Stimulated activated CD4-positive, alpha-beta T cell treated with anti-CD3 and anti-CD28 coated beads, Interleukin-2, amount 100 ng/mL, for 24 hours (primary cell): ENCODE data around the gene OTUD3.

Experiments used
- DNase-seq, 2 donors: peaks; one replicate each; pipeline ENCODE4 v3.0.0-alpha.2; 2020

Gene OTUD3

DNA sequence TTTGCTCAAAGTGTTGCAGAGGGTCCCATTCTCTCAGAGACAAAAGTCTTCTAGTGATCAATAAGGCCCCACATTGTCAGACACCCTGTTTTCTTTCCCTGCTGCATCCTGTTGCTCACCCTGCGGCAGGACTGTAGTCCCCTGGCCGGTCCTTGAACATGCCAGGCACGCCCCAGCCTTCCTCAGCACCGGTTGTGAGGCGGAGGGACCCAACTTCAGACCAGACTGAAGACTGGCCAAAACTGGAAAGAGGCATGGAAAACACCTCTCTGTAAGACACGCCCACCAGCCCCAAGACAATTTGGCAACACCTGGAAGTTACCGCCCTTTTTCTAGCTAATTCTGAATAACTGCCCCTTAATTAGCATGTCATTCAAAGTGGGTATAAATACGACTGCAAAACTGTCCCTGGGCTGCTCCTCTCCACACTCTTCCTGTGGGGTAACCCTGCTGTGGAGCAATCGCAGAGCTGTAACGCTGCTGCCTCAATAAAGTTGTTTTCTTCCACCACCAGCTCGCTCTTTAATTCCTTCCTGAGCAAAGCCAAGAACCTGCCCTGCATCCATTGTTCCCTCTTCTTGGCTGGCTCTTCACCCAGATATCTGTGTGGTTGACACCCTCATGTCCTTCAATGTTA is 73.5 kb downstream of the OTUD3 start:
- no peak for DNase-seq

DNA sequence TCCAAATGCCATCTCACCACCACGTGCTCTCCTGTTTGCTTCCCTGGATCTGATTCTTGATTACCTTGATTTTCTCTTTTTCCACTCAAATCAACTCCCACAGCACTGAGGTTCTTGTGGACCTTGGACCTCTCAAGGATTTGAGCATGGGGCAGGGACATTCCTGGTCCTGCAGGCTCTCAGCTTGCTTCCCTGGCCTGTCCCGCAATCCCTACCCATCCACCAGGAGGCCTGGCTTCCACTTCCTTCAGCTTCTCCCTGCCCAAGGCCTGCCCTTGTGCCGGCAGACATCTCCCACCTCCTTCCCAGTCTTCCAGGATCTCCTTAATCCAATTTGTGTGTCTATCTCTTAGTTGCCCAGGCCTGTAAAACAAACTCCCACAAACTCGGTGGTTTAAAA is 75.6 kb downstream of the OTUD3 start:
- DNase-seq: no peak

DNA sequence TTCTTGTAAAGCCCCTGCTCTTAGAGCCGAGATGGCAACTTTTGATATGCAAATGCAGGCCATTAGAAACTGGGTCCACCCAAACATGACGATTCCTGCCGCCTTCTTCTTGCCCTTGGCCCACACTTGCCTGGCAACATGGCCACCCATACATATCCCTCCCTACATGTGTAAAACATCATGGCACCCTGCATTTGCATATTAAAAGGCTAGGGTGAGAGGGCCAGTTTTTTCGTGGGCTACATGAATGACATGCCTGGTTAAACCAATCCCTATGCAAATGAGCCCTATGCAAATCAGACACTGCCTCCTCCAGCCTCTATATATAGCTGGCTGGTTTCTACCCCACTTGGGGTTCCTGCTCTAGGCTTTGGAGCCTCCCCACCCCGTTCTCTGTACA is 78.4 kb downstream of the OTUD3 start:
- DNase-seq: no peak
